Measurements from ENCODE around the gene RNF150. TPM values are rescaled to one million over a fixed set of nuclear protein-coding genes. Genes with fewer than 3 reads are reported as not detected.

The RNF150 gene
- total and polyA plus RNA-seq, 2 of the 4 experiments (the other 2 are of a cell fraction): 6.2 to 18.1 TPM

GRCh38 chr4:141133999-141134995 lies 1.0 kb upstream of the RNF150 start:
- Histone ChIP-seq H3K9ac (ENCODE audit: low read depth, low read length) (no peak overlapping the region), H4K8ac (ENCODE audit: low read depth in 2 of 2, low read length in 2 of 2) (no peak overlapping the region), H2AK9ac (replicated peaks; ENCODE audit: low read depth, low read length, poor library complexity) (no peak overlapping the region), H2AFZ (replicated peaks; ENCODE audit: low read length, poor library complexity) (no peak overlapping the region), H3K4me1 (ENCODE audit: control insufficient read depth, insufficient read depth, low read length) (peaks cover 2% of the 10 kb centered on the region), H2AK5ac (ENCODE audit: low read depth, low read length) (no peak overlapping the region), H3K36me3 (ENCODE audit: control insufficient read depth, insufficient read depth, low read length) (no peaks in the 10 kb centered on the region), H2BK15ac (ENCODE audit: low read depth, low read length) (no peak overlapping the region), H3K4ac (ENCODE audit: low read depth, low read length) (no peak overlapping the region), H2BK5ac (ENCODE audit: low read depth, low read length, poor library complexity, severe bottlenecking) (no peak overlapping the region), H4K91ac (ENCODE audit: insufficient read depth, low read depth, low read length) (no peak overlapping the region), H3K9me1 (ENCODE audit: insufficient read depth, low read length) (no peaks in the 10 kb centered on the region), H4K5ac (ENCODE audit: low read depth, low read length) (no peak overlapping the region), H2BK120ac (ENCODE audit: low read depth, low read length) (no peak overlapping the region), H3K4me2 (ENCODE audit: low read depth, low read length) (no peak overlapping the region), H3K4me3 (ENCODE audit: insufficient read depth, low read depth, low read length) (no peak overlapping the region), H3K9me3 (ENCODE audit: control insufficient read depth, insufficient read depth, low read length) (no peaks in the 10 kb centered on the region), H3K79me1 (ENCODE audit: low read depth in 1 of 2, low read length in 2 of 2) (peaks cover 0 to 4% of the 10 kb centered on the region in 2 experiments; a peak in 3 of 4 replicates), H3K56ac (ENCODE audit: extremely low read depth, insufficient read depth, low read length) (no peak overlapping the region), H3K18ac (ENCODE audit: low read depth, low read length) (no peak overlapping the region), H2BK20ac (ENCODE audit: low read depth, low read length) (no peak overlapping the region), H3K23ac (ENCODE audit: low read depth, low read length) (no peak overlapping the region), H3K27ac (ENCODE audit: insufficient read depth, low read length) (no peak overlapping the region), H3K27me3 (ENCODE audit: control insufficient read depth, insufficient read depth, low read length) (0 out of 2 replicates have a peak, but pooled peaks cover 2% of the 10 kb centered on the region), H3K14ac (replicated peaks; ENCODE audit: low read depth, low read length) (no peak overlapping the region), H4K20me1 (ENCODE audit: insufficient read depth, low read length) (no peaks in the 10 kb centered on the region; the same call in 1 of the 2 replicates)
- no TSS peak for BruUV-seq (replicated peaks)
- WGBS, 2 experiments (ENCODE audit: extremely low coverage in 2 of 2, insufficient read length in 1 of 2): 0% methylated on average over 1 of the region's 11 CpGs; no CpG with 5 or more reads in 1 of the 2 experiments
- DNase-seq (peak; percentile 61), ATAC-seq (ENCODE audit: low read depth) (peak; percentile 10; the same call in 1 of the 2 replicates)
- ChIA-PET POLR2A (ENCODE audit: unreplicated experiment) (no interaction called here), CTCF (interaction anchor here (0.6 to 4.0 kb wide), 21 partner anchors 10 to 283 kb away, joined by 3 to 33 read pairs (median 5); no protein-coding TSS in a partner anchor)
- in situ Hi-C loops (cut with MboI; ENCODE audit: low sequenced_read_pairs) (loop anchor here (5.0 to 25.0 kb wide), 2 partner anchors 272 to 772 kb away; partner anchors contain the start of gene SCOC), intact Hi-C loops (cut with micrococcal nuclease) (loop anchor here (1.0 to 5.0 kb wide), 6 partner anchors 137 to 762 kb away; partner anchors contain the start of gene SCOC), dilution Hi-C loops (cut with HindIII; ENCODE audit: low sequenced_read_pairs, unreplicated experiment) (loop anchor here (25.0 kb wide), 1 partner anchor 247 kb away; no protein-coding TSS in a partner anchor)
- no peak for TF ChIP-seq POLR2A (IDR thresholded peaks at IDR 0.05; ENCODE audit: low read depth, low read length)
- TF ChIP-seq SMC3 (IDR thresholded peaks at IDR 0.05; ENCODE audit: low read depth, low read length): peak; percentile 28; the same call in 1 of the 2 replicates
- no peak for TF ChIP-seq MAZ (IDR thresholded peaks at IDR 0.05; ENCODE audit: borderline replicate concordance, low read depth, low read length)
- TF ChIP-seq CEBPB (IDR thresholded peaks at IDR 0.05; ENCODE audit: low read depth, low read length): no peak
- no peak for TF ChIP-seq CHD1 (IDR thresholded peaks at IDR 0.05; ENCODE audit: low read depth, low read length)
- TF ChIP-seq, protein P1, sequence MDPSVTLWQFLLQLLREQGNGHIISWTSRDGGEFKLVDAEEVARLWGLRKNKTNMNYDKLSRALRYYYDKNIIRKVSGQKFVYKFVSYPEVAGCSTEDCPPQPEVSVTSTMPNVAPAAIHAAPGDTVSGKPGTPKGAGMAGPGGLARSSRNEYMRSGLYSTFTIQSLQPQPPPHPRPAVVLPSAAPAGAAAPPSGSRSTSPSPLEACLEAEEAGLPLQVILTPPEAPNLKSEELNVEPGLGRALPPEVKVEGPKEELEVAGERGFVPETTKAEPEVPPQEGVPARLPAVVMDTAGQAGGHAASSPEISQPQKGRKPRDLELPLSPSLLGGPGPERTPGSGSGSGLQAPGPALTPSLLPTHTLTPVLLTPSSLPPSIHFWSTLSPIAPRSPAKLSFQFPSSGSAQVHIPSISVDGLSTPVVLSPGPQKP (IDR thresholded peaks at IDR 0.05; ENCODE audit: borderline replicate concordance, low read depth, low read length): no peak
- TF ChIP-seq, protein P2, sequence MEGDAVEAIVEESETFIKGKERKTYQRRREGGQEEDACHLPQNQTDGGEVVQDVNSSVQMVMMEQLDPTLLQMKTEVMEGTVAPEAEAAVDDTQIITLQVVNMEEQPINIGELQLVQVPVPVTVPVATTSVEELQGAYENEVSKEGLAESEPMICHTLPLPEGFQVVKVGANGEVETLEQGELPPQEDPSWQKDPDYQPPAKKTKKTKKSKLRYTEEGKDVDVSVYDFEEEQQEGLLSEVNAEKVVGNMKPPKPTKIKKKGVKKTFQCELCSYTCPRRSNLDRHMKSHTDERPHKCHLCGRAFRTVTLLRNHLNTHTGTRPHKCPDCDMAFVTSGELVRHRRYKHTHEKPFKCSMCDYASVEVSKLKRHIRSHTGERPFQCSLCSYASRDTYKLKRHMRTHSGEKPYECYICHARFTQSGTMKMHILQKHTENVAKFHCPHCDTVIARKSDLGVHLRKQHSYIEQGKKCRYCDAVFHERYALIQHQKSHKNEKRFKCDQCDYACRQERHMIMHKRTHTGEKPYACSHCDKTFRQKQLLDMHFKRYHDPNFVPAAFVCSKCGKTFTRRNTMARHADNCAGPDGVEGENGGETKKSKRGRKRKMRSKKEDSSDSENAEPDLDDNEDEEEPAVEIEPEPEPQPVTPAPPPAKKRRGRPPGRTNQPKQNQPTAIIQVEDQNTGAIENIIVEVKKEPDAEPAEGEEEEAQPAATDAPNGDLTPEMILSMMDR (conservative IDR thresholded peaks at IDR 0.05; ENCODE audit: low read depth, low read length): peak; percentile 37; the same call in 1 of the 2 replicates
- no peak for TF ChIP-seq RCOR1 (IDR thresholded peaks at IDR 0.05; ENCODE audit: insufficient replicate concordance, low read length)
- TF ChIP-seq RAD21 (IDR thresholded peaks at IDR 0.05; ENCODE audit: low read length): peak; percentile 29
- TF ChIP-seq, protein P3, sequence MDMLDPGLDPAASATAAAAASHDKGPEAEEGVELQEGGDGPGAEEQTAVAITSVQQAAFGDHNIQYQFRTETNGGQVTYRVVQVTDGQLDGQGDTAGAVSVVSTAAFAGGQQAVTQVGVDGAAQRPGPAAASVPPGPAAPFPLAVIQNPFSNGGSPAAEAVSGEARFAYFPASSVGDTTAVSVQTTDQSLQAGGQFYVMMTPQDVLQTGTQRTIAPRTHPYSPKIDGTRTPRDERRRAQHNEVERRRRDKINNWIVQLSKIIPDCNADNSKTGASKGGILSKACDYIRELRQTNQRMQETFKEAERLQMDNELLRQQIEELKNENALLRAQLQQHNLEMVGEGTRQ (IDR thresholded peaks at IDR 0.05; ENCODE audit: low read depth, low read length): no peak
- TF ChIP-seq MXI1 (IDR thresholded peaks at IDR 0.05; ENCODE audit: borderline replicate concordance, low read depth, low read length): no peak
- no peak for TF ChIP-seq NFE2L2 (IDR thresholded peaks at IDR 0.05; ENCODE audit: low read depth, low read length)
